RPMI7951 (cell line): ENCODE results near the gene CTSL. TPM values are rescaled to one million over a fixed set of nuclear protein-coding genes. Genes with fewer than 3 reads are reported as not detected.

Experiments
- DNase-seq: peaks from one replicate; pipeline ENCODE4 v3.0.0-alpha.2; 2012; ENCODE audit warnings: low read depth
- total RNA-seq: library from RNA; depleted of rRNA; stranded (reverse); fragments of >200 nt; shearing (Covaris generic); gene quantifications from 2 replicates; pipeline ENCODE4 v1.2.3, GENCODE V29; 2014

Gene CTSL
- total RNA-seq, 1 experiment from 2014 or later, result 168 TPM

DNA sequence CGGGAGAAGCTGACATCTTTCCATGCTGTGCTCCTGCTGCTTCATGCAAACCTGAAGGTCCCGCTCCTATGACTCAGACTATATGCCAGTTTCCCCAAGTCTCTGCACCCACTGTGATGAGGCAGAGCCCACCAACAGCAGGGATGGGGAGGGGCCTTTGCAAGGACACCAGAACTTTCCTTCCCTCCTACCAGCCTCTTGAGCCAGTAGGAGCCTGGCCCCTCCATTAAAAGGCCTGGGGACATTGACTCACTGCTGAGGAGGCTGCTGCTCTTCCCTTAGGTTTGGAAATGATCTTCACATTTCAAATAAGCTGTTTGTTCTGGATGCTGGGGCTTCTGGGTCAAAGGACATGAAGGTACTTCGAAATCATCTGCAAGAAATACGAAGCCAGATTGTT, 26.1 kb upstream of the CTSL start:
- peak; percentile 33 for DNase-seq

DNA sequence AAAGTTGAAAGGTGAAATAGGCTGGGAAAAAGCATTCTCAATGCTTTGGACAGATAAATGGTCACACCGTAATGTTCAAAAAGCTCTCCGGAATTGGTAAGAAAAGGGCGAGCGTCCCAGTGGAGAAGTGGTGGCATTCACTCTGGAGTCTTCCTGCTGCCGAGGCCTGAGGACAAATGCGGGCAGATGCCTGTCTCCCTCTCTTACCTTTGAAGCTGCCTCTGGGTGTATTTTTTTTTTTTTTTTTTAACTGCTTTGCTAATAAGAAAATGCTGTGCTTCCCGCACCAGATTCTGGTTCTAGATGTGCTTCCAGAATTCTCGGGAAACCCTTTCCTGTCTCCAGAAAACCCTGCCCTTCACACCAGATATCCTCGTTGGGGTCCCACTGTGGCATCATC, 24.4 kb upstream of the CTSL start:
- DNase-seq, result no peak

DNA sequence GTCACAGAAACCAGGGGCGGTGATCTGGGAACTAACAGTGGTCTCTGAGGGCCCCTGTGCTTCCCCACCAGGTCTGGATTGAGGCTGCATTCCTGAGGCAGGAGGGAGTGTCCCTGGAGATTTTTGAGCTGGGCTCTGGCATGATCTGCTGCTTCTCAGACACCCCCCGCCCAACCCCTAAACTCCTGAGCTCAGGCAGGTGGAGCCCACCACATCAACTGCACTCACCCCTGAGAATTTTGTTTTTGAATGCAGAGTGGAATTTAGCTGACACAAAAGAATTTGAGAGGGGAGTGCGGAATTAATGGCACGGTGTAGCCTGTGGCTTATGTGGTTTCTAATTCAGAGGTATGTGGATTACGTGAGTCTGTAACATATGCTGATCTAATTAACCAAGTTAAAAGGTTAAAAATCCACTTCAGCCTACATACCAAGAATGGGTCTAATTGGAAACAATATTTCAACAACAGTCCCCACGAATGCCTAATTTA, 23.9 kb upstream of the CTSL start:
- peak; percentile 49 for DNase-seq

DNA sequence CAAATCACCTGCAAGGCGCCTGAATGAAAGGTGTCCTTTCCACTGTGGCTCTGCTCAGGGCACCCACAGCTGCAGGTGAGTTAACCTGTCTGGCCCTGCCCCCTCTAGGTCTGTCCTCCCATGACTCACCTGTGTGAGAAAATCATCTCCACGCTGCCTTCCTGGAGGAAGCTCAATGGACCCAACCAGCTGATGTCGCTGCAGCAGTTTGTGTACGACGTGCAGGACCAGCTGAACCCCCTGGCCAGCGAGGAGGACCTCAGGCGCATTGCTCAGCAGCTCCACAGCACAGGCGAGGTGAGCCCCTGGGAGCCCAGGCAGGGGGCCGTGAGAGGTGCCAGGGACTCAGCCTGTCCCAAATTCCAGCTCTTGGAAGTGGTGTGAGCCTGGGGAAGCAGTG, 23.0 kb upstream of the CTSL start:
- DNase-seq, result no peak

DNA sequence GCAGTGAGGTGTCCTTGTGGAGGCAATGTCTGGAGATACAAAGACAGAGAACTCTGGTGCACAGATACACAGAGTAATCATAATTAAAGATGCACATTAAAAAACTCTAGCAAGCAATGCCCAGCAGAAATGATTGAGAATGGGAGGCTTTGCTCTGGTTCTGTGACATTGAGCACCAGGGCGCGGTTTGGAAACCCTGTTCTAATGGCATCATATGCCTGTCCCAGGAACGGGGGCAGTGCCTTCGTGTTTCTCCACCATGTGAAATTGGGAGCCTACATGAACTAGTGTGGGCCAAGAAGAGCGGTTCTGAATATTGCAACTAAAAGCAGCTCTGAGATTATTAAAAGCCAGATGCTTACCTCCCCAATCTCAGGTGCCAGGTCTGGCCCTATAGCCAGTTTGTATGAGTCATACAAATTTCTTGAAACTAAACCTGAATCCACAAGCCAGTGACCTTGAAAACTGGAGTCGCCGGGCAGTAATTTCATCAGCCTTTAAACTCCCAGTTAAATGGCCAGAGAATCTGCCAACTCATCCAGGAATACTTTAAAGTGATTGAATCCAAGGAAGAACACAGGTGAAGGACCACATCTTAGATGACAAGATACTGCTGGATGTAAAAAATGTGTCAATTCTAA, 22.2 kb upstream of the CTSL start:
- no peak for DNase-seq

DNA sequence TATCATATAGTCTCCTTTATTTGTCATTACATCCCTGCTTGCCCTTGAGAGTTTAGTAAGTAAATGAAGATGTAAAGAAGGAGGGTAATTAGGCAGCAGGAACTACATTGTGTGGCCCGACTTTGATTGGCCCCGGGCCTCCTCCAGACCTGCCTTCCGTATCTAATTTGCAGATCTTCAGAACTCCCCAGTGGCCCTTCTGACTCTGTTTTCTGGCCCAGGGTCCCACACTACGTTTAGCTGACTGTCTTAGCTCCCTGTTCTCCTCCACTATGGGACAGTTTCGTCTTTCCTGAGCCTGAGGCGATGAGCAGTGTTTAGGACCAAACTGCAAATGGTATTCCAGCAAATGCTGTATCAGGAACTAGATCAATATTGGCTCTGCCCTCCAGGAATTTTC, 21.6 kb upstream of the CTSL start:
- DNase-seq, result no peak

DNA sequence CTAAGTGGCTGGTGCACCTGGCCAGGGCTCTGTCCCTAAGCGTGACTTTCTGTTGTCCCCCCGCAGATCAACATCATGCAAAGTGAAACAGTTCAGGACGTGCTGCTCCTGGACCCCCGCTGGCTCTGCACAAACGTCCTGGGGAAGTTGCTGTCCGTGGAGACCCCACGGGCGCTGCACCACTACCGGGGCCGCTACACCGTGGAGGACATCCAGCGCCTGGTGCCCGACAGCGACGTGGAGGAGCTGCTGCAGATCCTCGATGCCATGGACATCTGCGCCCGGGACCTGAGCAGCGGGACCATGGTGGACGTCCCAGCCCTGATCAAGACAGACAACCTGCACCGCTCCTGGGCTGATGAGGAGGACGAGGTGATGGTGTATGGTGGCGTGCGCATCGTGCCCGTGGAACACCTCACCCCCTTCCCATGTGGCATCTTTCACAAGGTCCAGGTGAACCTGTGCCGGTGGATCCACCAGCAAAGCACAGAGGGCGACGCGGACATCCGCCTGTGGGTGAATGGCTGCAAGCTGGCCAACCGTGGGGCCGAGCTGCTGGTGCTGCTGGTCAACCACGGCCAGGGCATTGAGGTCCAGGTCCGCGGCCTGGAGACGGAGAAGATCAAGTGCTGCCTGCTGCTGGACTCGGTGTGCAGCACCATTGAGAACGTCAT, 19.7 kb upstream of the CTSL start:
- no peak for DNase-seq

DNA sequence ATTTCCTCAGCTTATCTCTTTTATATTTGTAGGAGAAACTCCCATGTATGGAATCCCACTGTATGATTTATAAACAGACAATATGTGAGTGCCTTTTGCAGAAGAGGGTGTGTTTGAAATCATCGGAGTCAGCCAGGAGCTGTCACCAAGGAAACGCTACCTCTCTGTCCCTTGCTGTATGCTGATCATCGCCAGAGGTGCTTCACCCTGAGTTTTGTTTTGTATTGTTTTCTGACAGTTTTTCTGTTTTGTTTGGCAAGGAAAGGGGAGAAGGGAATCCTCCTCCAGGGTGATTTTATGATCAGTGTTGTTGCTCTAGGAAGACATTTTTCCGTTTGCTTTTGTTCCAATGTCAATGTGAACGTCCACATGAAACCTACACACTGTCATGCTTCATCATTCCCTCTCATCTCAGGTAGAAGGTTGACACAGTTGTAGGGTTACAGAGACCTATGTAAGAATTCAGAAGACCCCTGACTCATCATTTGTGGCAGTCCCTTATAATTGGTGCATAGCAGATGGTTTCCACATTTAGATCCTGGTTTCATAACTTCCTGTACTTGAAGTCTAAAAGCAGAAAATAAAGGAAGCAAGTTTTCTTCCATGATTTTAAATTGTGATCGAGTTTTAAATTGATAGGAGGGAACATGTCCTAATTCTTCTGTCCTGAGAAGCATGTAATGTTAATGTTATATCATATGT, 18.0 kb upstream of the CTSL start:
- no peak for DNase-seq

DNA sequence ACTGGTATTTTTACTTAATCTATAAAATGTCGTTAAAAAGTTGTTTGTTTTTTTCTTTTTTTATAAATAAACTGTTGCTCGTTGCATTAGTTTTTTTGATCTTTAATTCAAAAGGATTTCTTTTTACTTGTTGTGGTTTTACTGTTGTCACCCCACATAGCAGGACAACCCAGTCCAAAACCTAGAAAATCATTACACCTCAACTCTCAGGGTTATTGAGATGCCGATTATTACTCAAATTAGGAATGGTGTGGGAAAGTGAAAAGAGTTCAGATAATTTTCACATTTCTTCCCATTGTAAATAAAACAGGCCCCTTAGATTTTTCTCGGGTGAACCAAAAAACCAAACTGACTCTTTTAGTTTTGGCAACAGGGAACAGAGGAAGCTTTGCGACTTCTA, 17.4 kb upstream of the CTSL start:
- no peak for DNase-seq

DNA sequence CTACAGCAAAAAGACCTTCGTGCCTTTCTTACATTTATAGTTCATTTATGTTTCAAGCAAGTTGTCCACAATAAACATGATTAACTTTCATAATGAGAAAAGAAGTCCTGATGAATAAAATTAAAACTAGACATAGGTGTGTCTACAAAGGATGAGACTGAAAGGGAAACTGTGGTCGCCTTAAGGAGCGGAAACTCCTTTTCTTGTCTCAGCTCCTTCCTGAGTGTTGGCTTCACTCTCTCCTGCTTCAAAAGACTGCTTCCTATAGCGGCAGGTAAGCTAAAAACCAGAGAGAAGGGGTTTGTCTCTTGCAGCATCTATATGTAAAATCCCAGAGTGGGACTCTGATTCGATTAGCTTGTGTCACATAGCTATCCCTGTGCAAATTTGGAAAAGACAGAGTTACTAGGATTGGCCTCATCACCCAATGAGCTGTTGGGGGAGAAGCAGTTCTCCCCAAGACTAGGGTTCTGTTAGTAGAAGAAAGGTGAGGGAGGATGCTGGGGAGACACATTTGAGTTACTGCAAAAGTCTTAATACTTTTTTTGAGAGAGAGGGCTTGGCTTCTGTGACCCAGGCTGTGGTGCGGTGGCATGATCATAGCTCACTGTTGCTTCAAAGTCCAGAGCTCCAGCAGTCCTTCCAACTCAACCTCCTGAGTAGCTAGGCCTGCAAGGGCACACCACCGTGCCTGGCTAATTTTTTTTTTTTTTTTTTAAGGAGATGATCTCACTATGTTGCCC, 16.8 kb upstream of the CTSL start:
- no peak for DNase-seq

DNA sequence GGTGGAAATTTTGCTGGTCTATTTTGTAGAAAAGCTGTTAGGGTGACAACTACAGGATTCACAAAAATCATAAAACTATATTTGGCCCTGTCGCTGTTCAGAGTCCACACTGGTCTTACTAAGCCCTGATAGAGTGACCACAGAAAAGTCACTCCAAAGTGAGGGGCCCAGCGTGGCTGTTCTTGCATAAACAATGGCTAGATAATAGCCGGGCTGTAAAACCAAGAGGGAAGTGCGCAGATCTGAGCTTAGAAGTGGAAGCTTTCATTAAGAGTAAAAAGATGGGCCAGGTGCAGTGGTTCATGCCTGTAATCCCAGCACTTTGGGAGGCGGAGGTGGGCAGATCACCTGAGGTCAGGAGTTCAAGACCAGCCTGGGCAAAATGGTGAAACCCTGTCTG, 15.5 kb upstream of the CTSL start:
- no peak for DNase-seq

DNA sequence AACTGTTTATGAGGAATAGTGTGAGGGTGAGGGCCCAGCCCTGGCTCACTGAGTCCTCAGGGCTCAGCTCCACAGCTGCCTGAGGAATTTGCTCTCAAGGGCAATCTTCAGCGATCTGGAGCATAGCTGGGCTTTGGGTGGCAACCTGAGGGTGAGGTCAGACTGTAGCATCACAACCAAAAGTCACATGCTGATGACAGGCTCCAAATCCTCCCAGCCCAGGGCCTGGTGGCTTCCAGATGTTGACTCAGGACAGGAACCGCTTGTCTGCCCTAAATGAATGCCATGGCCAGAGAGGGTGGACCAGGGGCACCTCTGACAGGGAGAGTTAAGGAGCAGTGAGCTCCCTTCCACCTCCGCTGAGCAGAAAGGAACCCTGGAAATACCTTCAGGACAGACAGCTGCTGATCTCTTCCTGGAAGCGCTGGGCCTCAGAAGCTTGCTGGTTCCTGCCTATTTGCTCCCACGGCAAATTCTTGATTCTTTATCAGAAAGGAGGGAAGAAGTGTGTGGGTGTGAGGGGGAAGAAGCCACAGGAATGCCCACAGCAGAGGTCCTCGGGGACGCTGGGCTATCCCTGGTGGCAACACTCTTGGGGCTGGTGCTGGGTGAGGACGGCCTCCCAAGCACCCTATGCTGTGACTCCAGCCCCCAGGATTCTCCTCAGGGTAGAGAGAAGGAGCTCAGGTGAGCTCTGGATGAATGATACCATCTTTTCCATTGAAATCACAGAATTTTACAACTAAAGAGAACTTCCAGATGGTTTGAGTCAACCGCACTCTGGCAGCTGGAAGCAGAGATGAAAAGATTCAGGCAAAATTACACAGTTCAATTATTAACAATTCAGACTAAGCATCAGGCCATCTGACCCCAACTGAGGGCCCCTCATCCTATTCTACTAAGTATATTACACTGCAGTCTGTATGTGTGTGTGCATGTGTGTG, 13.8 kb upstream of the CTSL start:
- DNase-seq, result peak; percentile 89

DNA sequence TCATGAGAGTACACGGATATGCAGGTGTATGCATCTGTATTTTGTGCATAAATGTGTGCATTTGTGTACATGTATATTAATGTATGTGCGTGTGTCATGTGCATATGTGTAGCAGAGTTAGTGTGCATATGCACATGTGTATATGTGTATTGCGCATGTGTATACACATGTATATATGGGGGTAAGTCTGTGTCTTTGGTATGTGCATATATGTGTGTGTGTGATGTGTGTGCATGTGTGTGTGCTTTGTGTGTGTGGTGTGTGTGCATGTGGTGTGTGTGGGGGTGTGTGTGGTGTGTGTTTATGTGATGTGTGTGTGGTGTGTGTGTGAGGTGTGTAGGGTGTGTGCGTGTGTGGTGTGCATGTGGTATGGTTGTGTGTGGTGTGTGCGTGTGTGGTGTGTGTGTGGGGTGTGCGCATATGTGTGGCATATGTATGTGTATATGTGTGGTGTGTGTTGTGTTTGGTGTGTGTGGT, 13.1 kb upstream of the CTSL start:
- no peak for DNase-seq

DNA sequence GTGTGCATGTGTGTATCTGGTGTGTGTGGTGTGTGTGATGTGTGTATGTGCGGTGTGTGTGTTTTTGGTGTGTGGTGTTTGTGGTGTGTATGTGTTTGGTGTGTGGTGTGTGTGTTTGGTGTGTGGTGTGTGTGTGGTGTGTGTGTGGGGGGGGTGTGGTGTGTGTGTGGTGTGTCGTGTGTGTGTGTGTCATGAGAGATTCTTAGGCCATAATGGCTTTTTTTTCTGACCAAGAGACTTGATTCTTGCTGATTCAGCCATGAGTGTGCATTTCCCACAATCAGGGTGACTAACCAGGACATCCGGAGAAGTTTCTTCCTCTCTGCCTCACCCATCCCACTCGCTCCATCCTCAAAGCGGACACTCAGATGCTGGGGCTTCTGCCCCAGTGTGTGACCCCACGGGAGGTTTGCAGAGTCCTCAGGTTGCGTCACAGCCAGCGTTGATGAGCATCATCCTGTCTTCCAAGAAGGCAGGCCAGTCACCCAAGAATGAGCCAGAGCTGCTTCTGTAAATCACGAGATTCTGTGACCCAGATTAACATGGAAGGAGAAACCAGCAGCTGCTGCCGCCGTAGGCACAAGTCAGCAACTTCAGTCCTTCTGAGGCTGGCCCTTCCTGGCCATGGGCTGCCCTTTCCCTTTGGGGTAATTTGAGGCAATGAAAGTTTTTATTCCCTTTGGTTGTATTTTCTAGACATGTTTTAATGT, 12.5 kb upstream of the CTSL start:
- peak; percentile 98 for DNase-seq

DNA sequence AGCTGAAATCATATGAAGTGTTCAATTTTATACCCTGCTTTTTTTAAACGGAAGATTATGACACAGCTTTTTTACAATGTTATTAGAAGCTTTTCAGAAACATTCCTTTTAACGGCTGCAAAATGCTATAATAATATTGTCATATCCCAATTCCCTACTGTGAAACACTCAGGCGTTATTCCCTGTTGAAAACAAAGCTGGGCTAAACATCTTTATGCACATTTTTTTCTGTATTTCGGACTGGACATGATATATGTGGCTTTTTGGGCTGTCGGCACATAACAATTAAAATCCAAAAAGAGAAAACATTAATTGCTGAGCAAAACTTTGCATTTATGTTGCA, 12.0 kb upstream of the CTSL start:
- DNase-seq, result no peak

DNA sequence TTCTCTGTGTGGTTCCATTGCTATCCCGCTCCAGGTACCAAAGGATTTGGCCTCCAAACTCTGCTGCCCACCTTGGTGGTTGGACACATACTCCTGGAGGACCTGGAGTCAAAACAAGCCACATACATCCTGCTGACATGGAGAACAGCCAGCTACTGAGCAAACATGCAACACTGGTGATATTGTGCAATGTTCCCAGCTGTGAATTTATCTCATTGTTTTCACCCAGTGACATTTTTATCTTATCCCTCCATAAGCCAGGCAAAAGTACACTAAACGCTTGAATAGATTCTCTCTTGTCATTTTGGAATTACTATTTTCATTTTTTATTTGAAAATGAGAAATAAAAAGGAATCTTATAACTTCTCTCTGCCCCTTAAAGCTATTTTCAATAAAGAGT, 11.1 kb upstream of the CTSL start:
- DNase-seq, result peak; percentile 75

DNA sequence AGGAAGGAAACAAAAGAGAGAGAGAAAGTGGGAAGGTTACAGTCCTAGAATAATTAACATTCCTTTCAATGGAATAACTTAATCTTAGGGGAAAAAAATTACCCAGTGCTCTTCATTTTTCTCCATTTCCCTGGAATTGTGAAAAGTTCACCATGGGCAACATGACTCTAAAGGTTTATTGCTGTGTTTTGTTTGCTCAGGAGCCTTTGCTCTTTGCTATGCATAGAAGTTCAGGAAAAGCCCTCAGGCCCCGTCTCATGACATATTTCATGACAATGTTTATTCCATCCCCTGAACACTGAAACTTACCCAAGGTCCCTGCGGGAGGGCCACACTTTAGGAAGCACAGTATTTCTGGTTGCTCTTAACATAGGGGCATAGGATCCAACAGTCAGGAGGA, 9.8 kb upstream of the CTSL start:
- no peak for DNase-seq

DNA sequence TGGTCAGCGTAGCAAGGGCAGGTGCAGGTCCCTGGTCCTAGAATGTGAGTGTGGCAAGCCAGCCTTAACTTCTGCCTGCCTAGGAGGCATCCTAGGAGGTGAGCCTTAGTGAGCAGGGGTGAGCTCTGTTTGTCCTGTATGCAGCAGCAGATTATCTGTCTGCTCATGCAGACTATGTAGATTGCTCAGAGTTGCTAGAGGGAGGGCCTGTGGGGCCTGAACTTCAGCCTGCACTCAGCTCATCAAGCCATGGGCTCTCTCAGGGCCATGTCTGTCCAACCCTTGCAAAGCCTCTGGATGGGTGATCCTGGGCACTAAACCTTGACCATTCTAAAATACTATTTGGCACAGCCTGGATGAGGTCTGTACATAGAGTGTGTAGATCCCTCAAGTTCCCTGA, 8.5 kb upstream of the CTSL start:
- DNase-seq, result no peak

DNA sequence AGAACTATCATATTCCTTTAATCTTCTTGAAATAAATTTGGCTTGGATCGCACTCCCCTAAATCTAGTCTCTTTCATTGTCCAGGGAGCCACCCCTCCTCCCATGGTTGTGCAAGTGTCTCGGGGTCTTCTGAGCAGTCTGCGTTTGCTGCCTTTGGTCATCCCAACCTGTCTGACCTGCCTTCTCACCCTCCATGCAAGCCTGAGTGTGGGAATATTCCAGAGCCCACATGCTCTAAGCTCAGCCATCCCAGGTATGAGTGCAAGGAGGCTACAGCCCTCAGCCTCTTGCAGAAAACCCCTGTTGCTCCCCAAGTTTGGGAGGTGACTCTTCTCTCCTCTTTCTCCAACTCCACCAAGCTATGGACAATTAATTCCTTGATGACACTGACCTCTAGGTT, 7.7 kb upstream of the CTSL start:
- no peak for DNase-seq

DNA sequence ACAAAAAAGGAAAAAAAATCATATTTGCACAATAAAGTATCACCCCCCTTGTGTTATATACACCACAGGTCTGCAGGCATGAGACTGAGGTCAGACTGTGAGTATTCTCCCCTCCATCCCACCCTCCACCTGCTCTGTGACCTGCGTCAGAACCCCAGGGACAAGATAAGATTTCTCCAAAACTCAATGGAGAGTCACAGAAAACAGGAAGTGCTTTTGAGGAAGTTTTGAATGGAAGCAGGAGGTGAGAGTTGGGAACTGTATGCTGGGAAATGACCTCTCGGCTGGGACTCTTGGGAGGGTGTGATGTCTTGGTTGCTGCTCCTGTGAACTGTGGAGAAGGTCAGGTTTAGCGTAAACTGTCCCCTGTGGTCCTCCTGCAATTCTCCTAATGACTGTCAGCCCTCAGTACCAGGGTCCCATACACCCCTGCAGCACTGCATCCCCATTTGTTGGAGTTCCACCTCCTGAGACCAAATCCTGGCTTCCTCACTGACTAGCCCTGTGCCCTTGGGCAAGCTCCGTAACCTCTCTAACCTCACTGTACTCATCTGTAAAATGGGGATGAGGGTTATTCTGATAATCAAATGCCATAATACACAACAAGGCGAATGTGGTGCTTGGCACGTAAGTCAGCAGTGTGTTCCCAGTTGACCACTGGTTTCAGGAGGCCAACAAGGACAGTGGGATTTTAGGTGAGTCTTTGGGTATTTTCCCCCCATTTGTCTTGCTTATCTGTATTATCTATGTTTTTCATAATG, 6.9 kb upstream of the CTSL start:
- no peak for DNase-seq
